Activated T-helper 1 cell treated with Interleukin-2 at 50 U/mL for 16 hours (primary cell): ENCODE data around the gene SPATA16.
"Not testable (repeated sequence)": the region's sequence is repeated elsewhere in the genome, so short reads cannot be mapped to it uniquely, and the experiment has no call there.

ENCODE experiments used
- DNase-seq: peaks from one replicate; pipeline ENCODE4 v3.0.0-alpha.2; 2020; ENCODE audit warnings: low read depth

SPATA16 gene

GRCh38 chr3:173004681-173005080 lies 136.4 kb downstream of the SPATA16 start:
- DNase-seq: no peak

DNA sequence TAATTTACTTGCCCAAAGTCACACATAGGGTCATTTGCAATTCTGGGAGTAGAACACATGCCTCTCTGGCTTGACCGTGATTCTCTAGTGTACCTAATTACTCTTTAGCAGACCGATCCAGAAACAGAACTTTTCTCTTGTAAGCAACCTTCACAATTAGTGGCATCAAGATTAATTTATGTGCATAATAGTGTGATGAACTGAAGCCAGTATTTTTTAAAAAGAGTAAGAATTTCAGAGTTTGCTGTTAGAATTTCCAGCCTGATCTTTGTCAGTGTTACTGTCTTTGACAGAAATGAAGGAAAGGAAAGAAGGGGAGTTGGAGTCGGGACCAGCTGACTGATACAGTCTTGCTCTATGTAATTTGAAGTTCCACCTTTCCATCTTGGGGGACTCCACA lies 137.1 kb downstream of the SPATA16 start:
- no peak for DNase-seq

- no peak for DNase-seq
Measured at GRCh38 chr3:173003471-173003870, 137.6 kb downstream of the SPATA16 start.

DNA sequence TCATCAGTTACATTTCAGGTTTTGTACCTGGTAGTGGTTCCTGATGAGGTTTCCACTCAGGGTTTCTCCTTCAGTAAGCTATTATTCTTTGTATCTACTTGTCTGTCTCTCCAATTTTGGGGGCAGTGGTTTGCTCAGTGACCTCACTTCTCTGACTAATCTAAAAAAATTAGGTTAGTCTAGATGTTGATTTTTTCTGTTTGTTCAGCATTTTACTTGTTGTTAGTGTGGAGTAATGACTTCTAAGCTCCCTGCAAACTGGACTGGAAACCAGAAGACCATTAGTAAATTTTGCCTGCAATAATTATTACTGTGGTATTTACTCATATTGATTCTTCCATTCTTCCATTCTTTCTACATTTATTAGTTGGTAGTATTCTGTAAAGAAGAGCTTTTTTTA lies 139.4 kb downstream of the SPATA16 start:
- DNase-seq: no peak

DNA sequence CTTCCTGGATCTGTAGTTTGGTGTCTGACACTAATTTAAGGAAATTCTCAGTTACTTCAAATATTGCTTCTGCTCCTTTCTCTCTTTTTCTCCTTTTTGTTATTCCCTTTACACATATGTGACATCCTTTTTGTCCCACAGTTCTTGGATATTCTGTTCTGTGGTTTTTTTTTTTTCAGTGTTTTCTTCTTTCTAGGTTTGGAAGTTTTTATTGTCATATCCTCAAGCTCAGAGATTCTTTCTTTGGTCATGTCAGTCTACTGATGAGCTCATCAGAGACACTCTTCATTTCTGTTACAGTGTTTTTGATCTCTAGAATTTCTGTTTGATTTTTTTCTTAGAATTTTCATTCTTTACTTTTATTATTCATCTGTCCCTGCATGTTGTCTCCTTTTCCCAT lies 140.5 kb downstream of the SPATA16 start:
- no peak for DNase-seq

GRCh38 chr3:172993412-172993811 lies 147.6 kb downstream of the SPATA16 start:
- DNase-seq: no peak

DNA sequence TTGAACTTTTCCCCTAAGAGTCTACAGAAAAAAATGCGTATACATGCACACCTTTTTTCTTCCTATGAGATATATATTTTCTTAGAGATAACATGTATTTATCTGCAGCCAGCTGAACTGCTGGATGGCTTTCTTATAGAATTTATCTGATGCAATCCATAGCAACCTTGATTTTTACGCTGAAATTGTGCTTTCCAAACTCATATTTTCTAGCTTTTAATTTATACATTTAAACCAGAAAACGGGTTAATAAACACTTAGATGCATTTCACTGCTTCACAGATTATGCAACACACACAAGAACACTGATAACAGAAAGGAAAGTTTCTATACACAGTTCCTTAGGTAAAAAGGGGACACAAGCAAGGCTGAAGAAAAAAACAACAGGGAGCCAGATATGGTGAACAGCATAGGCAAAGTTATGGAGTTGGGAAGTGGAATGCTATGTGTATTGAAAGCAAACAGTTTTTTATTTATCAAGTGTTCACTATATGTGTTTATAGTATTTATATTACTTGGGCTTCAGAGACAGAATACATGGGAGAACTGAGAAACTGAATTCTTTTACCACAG lies 149.5 kb downstream of the SPATA16 start:
- DNase-seq: no peak

DNA sequence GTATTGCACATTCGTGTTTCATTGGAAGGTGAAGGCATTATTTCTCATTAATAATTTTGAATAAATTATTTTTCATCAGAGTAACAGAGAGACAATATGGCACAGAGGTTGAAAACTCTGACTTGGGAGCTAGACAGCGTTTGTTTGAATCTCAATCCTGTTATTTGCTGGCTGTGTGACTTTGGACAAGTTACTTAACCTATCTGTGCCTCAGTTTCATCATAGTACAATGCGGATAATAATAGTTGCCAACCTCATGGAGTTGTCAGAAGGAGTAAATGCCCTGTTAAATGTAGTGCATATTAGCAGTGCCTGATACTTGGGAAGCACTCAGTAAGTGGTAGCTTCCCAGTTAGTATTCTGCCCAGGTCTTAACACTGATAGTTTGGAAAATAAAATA lies 151.7 kb downstream of the SPATA16 start:
- DNase-seq: no peak

DNA sequence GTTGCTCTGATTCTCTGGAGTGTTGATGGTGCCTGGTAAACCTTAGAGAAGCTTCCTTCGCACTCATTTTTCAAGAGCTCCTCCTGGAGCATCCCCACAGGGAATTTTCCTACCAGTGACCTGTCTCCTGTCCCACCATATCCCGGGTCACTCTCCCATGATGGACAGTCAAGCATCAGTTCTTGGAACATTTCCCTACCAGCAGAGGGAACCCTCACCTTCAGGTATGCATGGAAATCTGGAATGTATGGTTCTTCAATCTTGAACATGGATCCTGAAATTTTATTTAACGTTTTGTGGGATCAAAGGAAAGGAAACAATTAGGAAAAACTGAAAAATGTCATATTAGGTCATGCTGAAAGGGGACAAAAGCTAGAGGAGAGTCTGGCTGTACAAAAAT lies 153.8 kb downstream of the SPATA16 start:
- DNase-seq: no peak

- no peak for DNase-seq
Measured at GRCh38 chr3:172984914-172985313, 156.1 kb downstream of the SPATA16 start.

DNA sequence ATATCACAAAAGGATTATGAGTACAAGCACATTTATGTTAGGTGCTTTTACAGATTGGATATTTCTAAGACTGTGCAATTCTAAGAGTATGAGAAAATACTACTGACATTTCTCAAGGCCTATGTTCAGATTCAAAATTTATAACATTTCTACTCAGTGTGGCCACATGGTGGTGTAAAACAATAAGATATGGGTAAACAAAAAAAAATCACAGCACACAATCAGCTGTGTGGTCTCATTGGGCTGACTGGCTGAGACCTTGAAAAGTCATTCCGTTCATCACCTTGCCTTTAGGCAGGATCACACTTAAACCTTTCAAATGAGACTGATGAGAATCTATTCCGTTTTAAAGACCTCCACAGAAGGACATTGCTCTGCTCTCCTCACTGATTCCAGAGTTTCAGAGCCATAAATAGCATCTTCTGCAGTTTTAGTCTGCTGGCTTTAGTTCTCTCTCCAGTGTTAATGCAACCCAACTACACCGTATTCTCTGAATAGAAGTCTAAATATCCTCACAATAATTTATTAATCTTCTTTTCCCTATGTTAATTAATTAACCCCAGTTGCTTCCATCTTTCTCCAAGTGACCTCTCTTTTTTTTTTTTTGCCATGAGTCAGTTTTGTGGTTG lies 158.2 kb downstream of the SPATA16 start:
- no peak for DNase-seq

- no peak for DNase-seq
Measured at GRCh38 chr3:172981407-172981983, 159.5 kb downstream of the SPATA16 start.

DNA sequence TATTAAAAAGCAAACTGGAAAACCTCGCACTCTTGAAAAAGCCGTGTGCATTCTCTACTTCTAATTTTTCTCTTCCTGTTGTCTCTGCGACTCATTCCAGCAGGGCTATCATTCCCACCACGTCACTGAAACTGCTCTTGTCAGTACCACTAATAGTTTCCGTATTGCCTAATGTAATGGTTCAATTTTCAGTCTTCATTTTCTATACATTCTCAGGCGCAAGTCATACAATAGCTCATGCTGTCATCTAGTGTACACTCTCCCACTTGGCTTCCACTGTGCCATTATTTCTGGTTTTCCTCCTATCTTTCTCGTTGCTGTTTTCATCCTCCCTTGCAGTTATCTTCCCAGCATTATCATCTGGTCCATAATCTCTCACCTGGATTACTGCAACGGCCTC lies 160.2 kb downstream of the SPATA16 start:
- DNase-seq: no peak

GRCh38 chr3:172977696-172978095 lies 163.3 kb downstream of the SPATA16 start:
- no peak for DNase-seq

- no peak for DNase-seq
Measured at GRCh38 chr3:172974969-172975368, 166.1 kb downstream of the SPATA16 start.

DNA sequence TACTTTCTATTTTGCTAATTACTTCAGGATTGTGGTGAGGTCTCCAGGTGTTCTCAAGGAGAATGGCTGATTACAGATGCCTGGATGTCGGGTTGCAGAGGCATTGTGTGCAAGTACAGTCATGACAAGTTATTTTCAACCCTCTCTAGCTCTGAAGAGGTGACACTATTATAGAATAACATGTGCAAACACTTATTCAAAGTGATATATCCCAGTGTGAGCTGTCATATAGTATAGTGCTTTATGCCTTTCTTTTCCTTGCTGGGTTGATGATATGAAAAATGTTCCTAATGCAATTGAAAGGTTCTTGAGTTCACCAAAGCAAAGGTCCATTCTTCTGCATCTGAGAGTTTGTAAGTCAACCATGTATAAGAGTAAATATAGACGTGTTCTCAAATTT lies 167.2 kb downstream of the SPATA16 start:
- DNase-seq: no peak

DNA sequence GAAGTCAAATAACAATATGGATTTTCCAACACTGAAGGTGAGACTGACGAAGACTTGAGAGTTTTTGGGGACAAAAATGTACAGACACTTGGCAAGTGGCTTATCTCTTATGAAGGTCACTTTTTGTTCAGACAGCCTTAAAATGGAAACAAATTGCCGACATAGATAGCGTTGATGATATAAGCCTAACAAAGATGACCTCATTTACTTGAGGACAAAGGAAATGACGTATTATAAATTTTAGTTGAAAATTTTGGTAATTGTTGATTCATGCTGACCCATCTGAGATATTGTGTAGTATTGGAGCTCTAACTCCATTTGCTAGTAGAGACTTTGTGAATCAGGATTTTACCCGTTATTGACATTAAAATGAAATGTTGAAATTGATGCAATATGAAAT lies 168.3 kb downstream of the SPATA16 start:
- DNase-seq: no peak

- DNase-seq: no peak
Measured at GRCh38 chr3:172972067-172972466, 169.0 kb downstream of the SPATA16 start.

- no peak for DNase-seq
Measured at GRCh38 chr3:172968646-172969045, 172.4 kb downstream of the SPATA16 start.

GRCh38 chr3:172965256-172965655 lies 175.8 kb downstream of the SPATA16 start:
- no peak for DNase-seq

DNA sequence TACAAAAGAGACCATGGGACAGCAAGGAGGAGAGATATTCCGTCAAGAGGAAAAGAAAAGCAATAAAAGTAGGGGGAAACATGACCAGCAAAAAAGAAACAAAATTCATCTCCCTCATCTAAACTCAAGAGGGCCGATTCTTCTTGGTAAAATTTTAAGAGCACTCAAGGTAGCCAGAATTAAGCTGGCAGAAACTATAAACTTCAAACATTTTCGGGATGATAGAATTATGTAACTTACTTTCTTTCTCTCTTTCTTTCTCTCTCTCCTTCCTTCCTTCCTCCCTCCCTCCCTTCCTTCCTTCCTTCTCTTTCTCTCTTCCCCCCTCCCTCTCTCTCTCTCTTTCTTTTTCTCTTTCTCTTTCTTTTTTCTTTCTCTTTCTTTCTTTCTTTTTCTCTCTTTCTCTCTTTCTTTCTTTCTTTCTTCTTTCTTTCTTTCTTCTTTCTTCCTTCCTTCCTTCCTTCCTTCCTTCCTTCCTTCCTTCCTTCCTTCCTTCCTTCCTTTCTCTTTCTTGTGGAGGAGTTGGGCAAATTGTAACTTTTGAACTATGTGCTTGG lies 180.3 kb downstream of the SPATA16 start:
- DNase-seq: not testable (repeated sequence)

GRCh38 chr3:172958565-172958964 lies 182.5 kb downstream of the SPATA16 start:
- DNase-seq: no peak

- no peak for DNase-seq
Measured at GRCh38 chr3:172953571-172953970, 187.5 kb downstream of the SPATA16 start.

- DNase-seq: no peak
Measured at GRCh38 chr3:172951511-172951910, 189.5 kb downstream of the SPATA16 start.
